Measurements from ENCODE around the gene C2CD2. TPM values are rescaled to one million over a fixed set of nuclear protein-coding genes. Genes with fewer than 3 reads are reported as not detected.

Gene C2CD2
- total RNA-seq (10 to 100 TPM in 5 of 6 donors, 1 to 10 TPM in 1; 8.0 to 16.8 (median 12.4) TPM), polyA plus RNA-seq (1 to 10 TPM; 7.9 to 8.6 TPM)

GRCh38 chr21:41953831-41954653 lies at the start of gene C2CD2:
C2CD2 (minus strand) TSS chr21:41954018; CDS start chr21:41953648, 370 bp downstream.
- no peak for TF ChIP-seq CTCF (IDR thresholded peaks at IDR 0.05)
- ATAC-seq (peak; percentile 75 to 82 (median 80)), DNase-seq (peak; percentile 62 to 85 (median 76)), FAIRE-seq (no peak)
- H3K27ac ChIP-seq, result peak within 1 kb of the TSS in 2 of 4 donors; percentile 15 to 50
- no peaks in the 10 kb centered on the region for H3K27me3 ChIP-seq
- intact Hi-C loops (cut with DNase I), result no loop called here
- peaks cover 0 to 11% (median 2%) of the 10 kb centered on the region in 3 donors for H3K4me1 ChIP-seq
- 9 to 25% methylated on average over 31 to 85 of the region's 85 CpGs for WGBS, 2 donors
- no peaks in the 10 kb centered on the region for H3K9me3 ChIP-seq
- H3K4me3 ChIP-seq, result peak within 1 kb of the TSS; percentile 44 to 80 (median 64)
- H3K36me3 ChIP-seq, result no peaks in the 10 kb centered on the region

DNA sequence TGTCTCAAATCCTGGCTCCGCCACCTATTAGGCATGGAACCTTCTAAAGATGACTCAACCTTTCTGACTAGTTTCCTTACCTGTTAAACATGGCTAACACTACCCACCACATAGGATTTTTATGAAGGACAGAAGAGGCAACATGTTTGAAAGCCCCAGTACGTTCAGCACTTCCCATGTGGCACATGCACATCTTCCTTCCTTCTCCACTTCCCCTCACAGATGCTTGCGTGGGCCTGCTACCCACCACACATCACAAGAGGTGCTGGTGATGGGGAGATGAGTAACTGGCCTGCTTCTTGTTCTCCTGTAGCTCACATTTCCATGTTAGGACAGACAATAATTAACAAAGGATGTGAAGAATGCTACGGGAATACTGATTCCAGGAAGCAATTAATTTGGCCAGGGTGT lies 49.2 kb upstream of the C2CD2 start:
- H3K36me3 ChIP-seq, result no peaks in the 10 kb centered on the region
- 81 to 84% methylated on average over 4 of the region's 4 CpGs for WGBS, 2 donors
- H3K9me3 ChIP-seq, result no peaks in the 10 kb centered on the region
- H3K4me1 ChIP-seq, result no peaks in the 10 kb centered on the region
- H3K4me3 ChIP-seq, result no peak overlapping the region
- DNase-seq, result no peak
- intact Hi-C loops (cut with DNase I), result no loop called here
- ATAC-seq, result no peak
- H3K27me3 ChIP-seq, result no peaks in the 10 kb centered on the region
- TF ChIP-seq CTCF (IDR thresholded peaks at IDR 0.05), result no peak
- no peak overlapping the region for H3K27ac ChIP-seq
- FAIRE-seq, result no peak

DNA sequence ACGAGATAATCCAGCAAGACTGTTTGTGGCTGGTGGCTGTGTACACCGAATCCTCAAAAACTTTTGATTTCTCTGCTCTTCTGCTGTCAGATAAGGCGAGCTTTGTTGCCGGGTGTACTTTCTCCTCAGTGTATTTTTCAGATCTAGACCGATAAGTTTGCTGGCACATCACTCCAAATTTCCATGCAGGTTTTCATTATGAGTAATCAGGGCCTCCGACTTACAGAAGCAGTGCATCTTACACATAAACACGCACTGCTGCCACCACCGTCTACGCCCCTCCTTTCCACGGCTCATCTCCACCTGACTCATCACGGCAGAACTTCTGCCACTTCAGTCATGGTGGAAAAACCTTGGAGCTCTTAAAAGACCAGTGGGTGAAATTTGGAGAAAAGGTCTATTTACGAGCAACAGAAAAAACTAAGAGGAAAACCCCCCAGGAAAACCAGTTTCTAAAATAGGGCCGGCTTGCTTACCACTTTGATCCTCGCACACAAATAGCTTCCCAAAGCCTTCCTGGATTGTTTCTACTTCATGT lies 48.7 kb upstream of the C2CD2 start:
- Histone ChIP-seq H3K36me3 (no peaks in the 10 kb centered on the region), H3K9me3 (no peaks in the 10 kb centered on the region), H3K27me3 (no peaks in the 10 kb centered on the region), H3K4me3 (no peak overlapping the region), H3K27ac (no peak overlapping the region), H3K4me1 (no peaks in the 10 kb centered on the region)
- FAIRE-seq (no peak), ATAC-seq (no peak), DNase-seq (no peak)
- WGBS, 2 donors, result 79 to 85% methylated on average over 14 of the region's 14 CpGs
- TF ChIP-seq CTCF (IDR thresholded peaks at IDR 0.05), result no peak
- intact Hi-C loops (cut with DNase I), result no loop called here

DNA sequence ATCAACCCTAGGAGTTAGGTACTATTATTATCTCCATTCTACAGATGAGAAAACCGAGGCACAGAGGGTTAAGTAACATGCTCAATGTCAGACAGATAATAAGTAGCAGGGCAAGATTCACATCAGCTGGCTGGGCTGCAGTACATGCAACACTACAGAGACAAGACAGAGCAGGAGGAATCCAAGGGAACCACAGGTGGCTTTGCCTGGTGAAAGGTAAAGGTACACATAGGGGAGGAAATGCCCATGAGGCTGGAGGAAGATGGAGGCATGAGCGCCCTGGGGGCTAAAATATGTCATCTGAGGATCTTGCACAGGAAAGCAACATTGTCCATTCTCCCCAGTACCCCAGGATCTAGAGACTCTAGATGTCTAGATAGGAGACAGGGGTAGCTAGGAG lies 48.0 kb upstream of the C2CD2 start:
- no peak for FAIRE-seq
- H3K4me3 ChIP-seq, result no peak overlapping the region
- no peak for TF ChIP-seq CTCF (IDR thresholded peaks at IDR 0.05)
- H3K9me3 ChIP-seq, result no peaks in the 10 kb centered on the region
- no peak overlapping the region for H3K27ac ChIP-seq
- WGBS, 2 donors, result 86 to 92% methylated on average over 2 of the region's 2 CpGs
- H3K4me1 ChIP-seq, result no peaks in the 10 kb centered on the region
- ATAC-seq, result no peak
- DNase-seq, result no peak
- intact Hi-C loops (cut with DNase I), result no loop called here
- no peaks in the 10 kb centered on the region for H3K27me3 ChIP-seq
- H3K36me3 ChIP-seq, result no peaks in the 10 kb centered on the region

DNA sequence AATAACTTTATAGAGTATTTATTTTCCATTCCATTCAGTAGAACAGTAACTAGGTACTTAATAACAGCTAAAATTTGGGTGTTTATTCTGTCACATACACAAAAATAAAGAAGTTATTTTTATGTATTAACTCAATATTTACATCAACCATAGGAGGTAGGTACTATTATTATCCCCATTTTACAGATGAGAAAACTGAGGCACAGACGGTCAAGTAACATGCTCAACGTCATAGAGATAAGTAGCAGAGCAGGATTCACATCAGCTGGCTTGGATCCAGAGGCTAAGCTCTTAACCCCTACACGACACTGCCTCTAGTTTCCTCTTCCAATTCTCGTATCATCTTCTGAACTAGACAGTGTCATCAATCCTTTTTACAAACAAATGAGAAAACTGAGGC lies 47.1 kb upstream of the C2CD2 start:
- Histone ChIP-seq H3K27ac (no peak overlapping the region), H3K36me3 (no peaks in the 10 kb centered on the region), H3K4me1 (no peaks in the 10 kb centered on the region), H3K27me3 (no peaks in the 10 kb centered on the region), H3K4me3 (no peak overlapping the region), H3K9me3 (no peaks in the 10 kb centered on the region)
- no peak for TF ChIP-seq CTCF (IDR thresholded peaks at IDR 0.05)
- intact Hi-C loops (cut with DNase I), result no loop called here
- FAIRE-seq, result no peak
- WGBS, 2 donors, result 90 to 95% methylated on average over 4 of the region's 4 CpGs
- no peak for DNase-seq
- no peak for ATAC-seq
